ENCODE data around the gene URB1. TPM values are rescaled to one million over a fixed set of nuclear protein-coding genes. Genes with fewer than 3 reads are reported as not detected.

The URB1 gene
- total and polyA plus RNA-seq, 2 donors (not counting 3 experiments of a cell fraction or from before 2014, with no cell fraction given) = 8.0 to 27.3 TPM

- no TSS peak for BruUV-seq (replicated peaks)
- no peak overlapping the region for H2AFZ ChIP-seq (ENCODE audit: low read depth, low read length)
- no peaks in the 10 kb centered on the region for H3K27me3 ChIP-seq (ENCODE audit: control insufficient read depth in 2 of 2, insufficient read depth in 2 of 2, low read length in 2 of 2)
- DNase-seq (ENCODE audit: low read depth, low spot score) = no peak
- H4K20me1 ChIP-seq (replicated peaks; ENCODE audit: control insufficient read depth, extremely low read depth, insufficient read depth, low read length) = no peaks in the 10 kb centered on the region
- ChIA-PET POLR2A (no interaction called here), CTCF (interaction anchor here (0.5 to 1.1 kb wide), 3 partner anchors 36 to 361 kb away, joined by 3 read pairs; no protein-coding TSS in a partner anchor)
- no peak overlapping the region for H3K4me2 ChIP-seq (ENCODE audit: insufficient read depth, low read length)
- H3K9me1 ChIP-seq (replicated peaks; ENCODE audit: control insufficient read depth, extremely low read depth, insufficient read depth, low read length) = no peaks in the 10 kb centered on the region
- FAIRE-seq = no peak
- intact Hi-C loops (cut with micrococcal nuclease) (no loop called here), dilution Hi-C loops (cut with MboI; ENCODE audit: extremely low pct_ligation_motif_present, low sequenced_read_pairs) (no loop called here)
- no peak for TF ChIP-seq FOS (IDR thresholded peaks at IDR 0.05; ENCODE audit: borderline replicate concordance, insufficient read depth, low read length)
- TF ChIP-seq MYC (IDR thresholded peaks at IDR 0.05; ENCODE audit: low read depth, low read length) = no peak
- TF ChIP-seq POLR2AphosphoS5 (IDR thresholded peaks at IDR 0.05; ENCODE audit: insufficient read depth, low read depth, low read length) = no peak
- no peak for TF ChIP-seq MAX (IDR thresholded peaks at IDR 0.05; ENCODE audit: insufficient read depth, insufficient read length)
- TF ChIP-seq CTCF (IDR thresholded peaks at IDR 0.05; ENCODE audit: extremely low read depth in 1 of 2, insufficient read depth in 1 of 2, low read depth in 1 of 2, low read length in 2 of 2) = no peak
- TF ChIP-seq JUN (IDR thresholded peaks at IDR 0.05; ENCODE audit: borderline replicate concordance, insufficient read depth, insufficient read length, low read depth) = no peak
- no peak for TF ChIP-seq POLR2A (IDR thresholded peaks at IDR 0.05; ENCODE audit: low read depth, low read length)
- TF ChIP-seq EZH2 (IDR thresholded peaks at IDR 0.05; ENCODE audit: borderline replicate concordance, low read depth, low read length, severe bottlenecking) = no peak
- TF ChIP-seq GATA2 (IDR thresholded peaks at IDR 0.05; ENCODE audit: insufficient read depth, insufficient read length, low read depth, low read length) = no peak
- H3K36me3 ChIP-seq (ENCODE audit: control insufficient read depth in 2 of 2, extremely low read depth in 1 of 2, insufficient read depth in 2 of 2, low read length in 2 of 2) = peaks cover 10 to 27% of the 10 kb centered on the region in 2 experiments
- H3K27ac ChIP-seq (ENCODE audit: insufficient read depth, low read depth, low read length) = no peak overlapping the region
- H3K9ac ChIP-seq (replicated peaks; ENCODE audit: extremely low read depth, insufficient read depth, low read length) = no peak overlapping the region
- peaks cover 18% of the 10 kb centered on the region for H3K4me1 ChIP-seq (ENCODE audit: control insufficient read depth, extremely low read depth, insufficient read depth, low read length)
- H3K79me2 ChIP-seq (ENCODE audit: control insufficient read depth, insufficient read depth, low read length) = peaks cover 3% of the 10 kb centered on the region
- H3K9me3 ChIP-seq (replicated peaks; ENCODE audit: control insufficient read depth, insufficient read depth, low read length) = no peaks in the 10 kb centered on the region
- H3K4me3 ChIP-seq (replicated peaks in 1 of 3; ENCODE audit: insufficient read depth in 1 of 3, low read depth in 1 of 3, low read length in 3 of 3) = no peak overlapping the region
These were observed 25.7 kb downstream of the URB1 start for GRCh38 chr21:32367158-32367557.

All from endothelial cell of umbilical vein (primary cell).